ENCODE data around the gene ALDH1A1. TPM values are rescaled to one million over a fixed set of nuclear protein-coding genes. Genes with fewer than 3 reads are reported as not detected.

Gene ALDH1A1
- total RNA-seq, 5 donors from 2014 or later (not counting 1 experiment from before 2014, with no cell fraction given), result 0.47 to 1.3 (median 0.95) TPM

- Histone ChIP-seq H3K27ac (ENCODE audit: low read length) (no peak overlapping the region), H3K36me3 (ENCODE audit: control insufficient read depth in 2 of 2, extremely low read depth in 1 of 2, insufficient read depth in 1 of 2, low read length in 1 of 2) (no peaks in the 10 kb centered on the region), H3K27me3 (replicated peaks in 1 of 2; ENCODE audit: control insufficient read depth in 2 of 2, extremely low read depth in 1 of 2, insufficient read depth in 2 of 2, low read length in 1 of 2) (peaks cover 0 to 6% of the 10 kb centered on the region in 2 experiments), H3K9me3 (no peaks in the 10 kb centered on the region), H3K4me3 (ENCODE audit: control insufficient read depth in 1 of 2, extremely low read depth in 1 of 2, low read length in 1 of 2) (no peak overlapping the region), H3K4me1 (ENCODE audit: control insufficient read depth in 1 of 2, extremely low read depth in 1 of 2, insufficient read depth in 2 of 2, low read length in 2 of 2) (no peaks in the 10 kb centered on the region)
- H3K36me3 Mint-ChIP-seq, result no peaks in the 10 kb centered on the region
- H3K4me1 Mint-ChIP-seq, result no peaks in the 10 kb centered on the region
- ATAC-seq (replicated peaks in 1 of 4) (no peak), DNase-seq (no peak)
- ChIA-PET POLR2A (no interaction called here), CTCF (no interaction called here)
- H3K27ac Mint-ChIP-seq, result no peak overlapping the region
- H3K27me3 Mint-ChIP-seq, result peaks cover 5 to 11% of the 10 kb centered on the region in 2 donors
- peaks cover 8 to 12% (median 8%) of the 10 kb centered on the region in 3 donors for H3K9me3 Mint-ChIP-seq
- no peak overlapping the region for H3K4me3 Mint-ChIP-seq
- 67% methylated on average over 3 of the region's 4 CpGs for WGBS (ENCODE audit: insufficient coverage)
Measured at GRCh38 chr9:72960446-72960845, 7.6 kb upstream of the ALDH1A1 start.

GRCh38 chr9:72958485-72959281 is 5.8 kb upstream of the ALDH1A1 start:
- ATAC-seq (replicated peaks in 1 of 4) (no peak), DNase-seq (no peak)
- Mint-ChIP-seq H3K4me1 (peaks cover 0 to under 1% (median 0%) of the 10 kb centered on the region in 3 donors), H3K27me3 (peaks cover 11 to 12% of the 10 kb centered on the region in 2 donors), H3K9me3 (peaks cover 8 to 12% (median 8%) of the 10 kb centered on the region in 3 donors), H3K4me3 (no peak overlapping the region), H3K27ac (no peak overlapping the region), H3K36me3 (no peaks in the 10 kb centered on the region)
- Histone ChIP-seq H3K36me3 (ENCODE audit: control insufficient read depth in 2 of 2, extremely low read depth in 1 of 2, insufficient read depth in 1 of 2, low read length in 1 of 2) (no peaks in the 10 kb centered on the region), H3K4me3 (ENCODE audit: control insufficient read depth in 1 of 2, extremely low read depth in 1 of 2, low read length in 1 of 2) (no peak overlapping the region), H3K9me3 (no peaks in the 10 kb centered on the region), H3K4me1 (ENCODE audit: control insufficient read depth in 1 of 2, extremely low read depth in 1 of 2, insufficient read depth in 2 of 2, low read length in 2 of 2) (no peaks in the 10 kb centered on the region), H3K27me3 (replicated peaks in 1 of 2; ENCODE audit: control insufficient read depth in 2 of 2, extremely low read depth in 1 of 2, insufficient read depth in 2 of 2, low read length in 1 of 2) (peaks cover 0 to 6% of the 10 kb centered on the region in 2 experiments), H3K27ac (ENCODE audit: low read length) (no peak overlapping the region)
- WGBS (ENCODE audit: insufficient coverage), result 100% methylated on average over 1 of the region's 5 CpGs
- ChIA-PET CTCF (no interaction called here), POLR2A (no interaction called here)

DNA sequence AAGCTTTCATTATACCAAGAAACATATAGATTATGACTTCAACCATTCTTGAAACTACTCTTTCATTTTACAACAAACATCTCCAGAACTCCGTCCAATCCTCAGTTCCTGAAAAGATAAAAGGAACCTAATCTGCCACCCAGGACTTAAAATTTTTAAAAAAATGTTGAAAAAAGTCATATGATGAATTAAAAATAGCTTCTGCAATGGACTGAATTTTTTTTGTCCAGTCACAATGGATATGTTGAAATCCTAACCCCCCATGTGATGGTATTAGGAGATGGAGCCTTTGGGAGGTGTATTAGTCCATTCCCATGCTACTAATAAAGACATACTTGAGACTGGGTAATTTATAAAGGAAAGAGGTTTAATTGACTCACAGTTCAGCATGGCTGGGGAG is 2.7 kb upstream of the ALDH1A1 start:
- DNase-seq, result no peak
- H3K27ac ChIP-seq (ENCODE audit: low read length), result no peak overlapping the region
- H3K36me3 ChIP-seq (ENCODE audit: control insufficient read depth in 2 of 2, extremely low read depth in 1 of 2, insufficient read depth in 1 of 2, low read length in 1 of 2), result no peaks in the 10 kb centered on the region
- H3K4me1 ChIP-seq (ENCODE audit: control insufficient read depth in 1 of 2, extremely low read depth in 1 of 2, insufficient read depth in 2 of 2, low read length in 2 of 2), result no peaks in the 10 kb centered on the region
- ChIA-PET CTCF (no interaction called here), POLR2A (no interaction called here)
- no peak for ATAC-seq (replicated peaks in 1 of 4)
- no peak overlapping the region for H3K4me3 ChIP-seq (ENCODE audit: control insufficient read depth in 1 of 2, extremely low read depth in 1 of 2, low read length in 1 of 2)
- no peaks in the 10 kb centered on the region for H3K9me3 ChIP-seq
- peaks cover 0 to 6% of the 10 kb centered on the region in 2 experiments for H3K27me3 ChIP-seq (replicated peaks in 1 of 2; ENCODE audit: control insufficient read depth in 2 of 2, extremely low read depth in 1 of 2, insufficient read depth in 2 of 2, low read length in 1 of 2)
- H3K27me3 Mint-ChIP-seq, result peaks cover 9 to 13% of the 10 kb centered on the region in 2 donors
- no peak overlapping the region for H3K27ac Mint-ChIP-seq
- WGBS (ENCODE audit: insufficient coverage), result no CpG with 5 or more reads among the region's 1 CpG
- H3K9me3 Mint-ChIP-seq, result peaks cover 4 to 12% (median 8%) of the 10 kb centered on the region in 3 donors
- H3K36me3 Mint-ChIP-seq, result no peaks in the 10 kb centered on the region
- H3K4me1 Mint-ChIP-seq, result peaks cover 8 to 13% (median 11%) of the 10 kb centered on the region in 3 donors
- H3K4me3 Mint-ChIP-seq, result no peak overlapping the region

DNA sequence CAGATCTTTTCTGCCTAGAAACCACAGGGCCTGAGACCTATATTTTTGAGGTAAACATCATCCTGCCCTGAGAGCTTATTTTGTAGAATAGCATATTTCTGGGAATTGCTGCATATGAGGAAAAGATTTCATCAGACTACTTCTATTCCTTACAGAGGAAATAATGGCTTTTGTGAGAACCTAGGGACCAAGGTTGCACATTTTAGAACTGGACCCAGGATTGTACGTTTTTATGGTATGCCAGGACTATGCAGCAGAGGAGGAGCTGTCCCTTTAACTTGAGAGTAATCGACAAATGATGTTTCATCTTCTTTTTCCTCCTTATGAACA is 2.2 kb upstream of the ALDH1A1 start:
- H3K4me3 Mint-ChIP-seq, result no peak overlapping the region
- H3K27me3 Mint-ChIP-seq, result peaks cover 10 to 13% of the 10 kb centered on the region in 2 donors

DNA sequence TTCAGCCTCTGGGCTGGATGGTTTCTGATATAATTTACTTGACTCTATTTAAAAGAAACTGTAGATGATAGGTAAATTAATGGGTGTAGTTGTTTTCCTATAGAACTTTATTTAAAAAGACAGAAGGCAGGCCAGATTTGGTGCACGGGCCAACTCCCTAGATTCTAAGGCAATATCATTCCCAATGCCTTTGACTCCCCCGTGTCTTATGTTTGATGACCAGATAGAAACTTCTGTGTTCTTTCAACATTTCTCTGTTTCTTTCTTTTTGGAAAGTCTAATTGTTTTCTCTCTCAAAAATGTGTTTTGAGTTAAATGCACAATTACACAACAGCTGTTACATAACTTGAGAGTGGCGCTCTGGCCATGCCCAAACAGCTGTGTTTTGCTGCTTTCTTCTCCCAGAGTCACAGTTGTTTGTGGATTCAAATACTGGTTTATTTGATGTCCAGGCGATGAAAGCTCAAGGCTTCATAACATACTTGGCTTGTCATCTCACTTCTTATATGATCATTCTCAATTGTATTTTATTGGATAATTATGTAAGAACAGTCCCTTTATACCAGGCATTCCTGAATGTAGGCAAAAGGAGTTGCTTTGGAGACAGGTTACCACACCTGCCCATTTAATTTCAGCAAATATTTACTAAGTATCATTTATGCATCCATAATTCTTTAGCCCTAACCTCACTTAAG is 1.7 kb upstream of the ALDH1A1 start:
- H3K27me3 Mint-ChIP-seq, result peaks cover 14 to 15% of the 10 kb centered on the region in 2 donors
- no peak for ATAC-seq (replicated peaks in 1 of 4)
- peaks cover 2 to 10% (median 6%) of the 10 kb centered on the region in 3 donors for H3K9me3 Mint-ChIP-seq
- POLR2A ChIA-PET, result interaction anchor here in 1 of 2 donors (0.6 kb wide), 1 partner anchor 9 kb away, joined by 3 read pairs; no protein-coding TSS in a partner anchor
- H3K4me1 ChIP-seq (ENCODE audit: control insufficient read depth in 1 of 2, extremely low read depth in 1 of 2, insufficient read depth in 2 of 2, low read length in 2 of 2), result no peaks in the 10 kb centered on the region
- H3K4me3 Mint-ChIP-seq, result no peak overlapping the region
- peaks cover 0 to 6% of the 10 kb centered on the region in 2 experiments for H3K27me3 ChIP-seq (replicated peaks in 1 of 2; ENCODE audit: control insufficient read depth in 2 of 2, extremely low read depth in 1 of 2, insufficient read depth in 2 of 2, low read length in 1 of 2)
- no CpG with 5 or more reads among the region's 4 CpGs for WGBS (ENCODE audit: insufficient coverage)
- H3K36me3 Mint-ChIP-seq, result no peaks in the 10 kb centered on the region
- CTCF ChIA-PET, result interaction anchor here in 1 of 2 donors (1.2 kb wide), 1 partner anchor 53 kb away, joined by 3 read pairs; no protein-coding TSS in a partner anchor
- no peak for DNase-seq
- no peak overlapping the region for H3K27ac ChIP-seq (ENCODE audit: low read length)
- H3K9me3 ChIP-seq, result no peaks in the 10 kb centered on the region
- no peaks in the 10 kb centered on the region for H3K36me3 ChIP-seq (ENCODE audit: control insufficient read depth in 2 of 2, extremely low read depth in 1 of 2, insufficient read depth in 1 of 2, low read length in 1 of 2)
- H3K27ac Mint-ChIP-seq, result no peak overlapping the region
- H3K4me3 ChIP-seq (ENCODE audit: control insufficient read depth in 1 of 2, extremely low read depth in 1 of 2, low read length in 1 of 2), result no peak overlapping the region
- peaks cover 8 to 13% (median 11%) of the 10 kb centered on the region in 3 donors for H3K4me1 Mint-ChIP-seq

More for the DNA sequence above, 2.2 kb upstream of the ALDH1A1 start:
- Histone ChIP-seq H3K36me3 (ENCODE audit: control insufficient read depth in 2 of 2, extremely low read depth in 1 of 2, insufficient read depth in 1 of 2, low read length in 1 of 2) (no peaks in the 10 kb centered on the region), H3K4me1 (ENCODE audit: control insufficient read depth in 1 of 2, extremely low read depth in 1 of 2, insufficient read depth in 2 of 2, low read length in 2 of 2) (no peaks in the 10 kb centered on the region), H3K27ac (ENCODE audit: low read length) (no peak overlapping the region), H3K9me3 (no peaks in the 10 kb centered on the region), H3K4me3 (ENCODE audit: control insufficient read depth in 1 of 2, extremely low read depth in 1 of 2, low read length in 1 of 2) (no peak overlapping the region), H3K27me3 (replicated peaks in 1 of 2; ENCODE audit: control insufficient read depth in 2 of 2, extremely low read depth in 1 of 2, insufficient read depth in 2 of 2, low read length in 1 of 2) (peaks cover 0 to 6% of the 10 kb centered on the region in 2 experiments)
- peaks cover 4 to 12% (median 8%) of the 10 kb centered on the region in 3 donors for H3K9me3 Mint-ChIP-seq
- peaks cover 8 to 13% (median 11%) of the 10 kb centered on the region in 3 donors for H3K4me1 Mint-ChIP-seq
- DNase-seq (no peak), ATAC-seq (replicated peaks in 1 of 4) (no peak)
- no peak overlapping the region for H3K27ac Mint-ChIP-seq
- WGBS (ENCODE audit: insufficient coverage), result no CpG with 5 or more reads among the region's 2 CpGs
- CTCF ChIA-PET, result no interaction called here
- H3K36me3 Mint-ChIP-seq, result no peaks in the 10 kb centered on the region
- POLR2A ChIA-PET, result interaction anchor here in 1 of 2 donors (0.6 kb wide), 1 partner anchor 8 kb away, joined by 3 read pairs; no protein-coding TSS in a partner anchor

GRCh38 chr9:72952381-72952690 is 517 bp downstream of the ALDH1A1 start:
- Mint-ChIP-seq H3K27me3 (peaks cover 13 to 19% of the 10 kb centered on the region in 2 donors), H3K4me1 (peaks cover 8 to 13% (median 11%) of the 10 kb centered on the region in 3 donors), H3K9me3 (no peaks in the 10 kb centered on the region), H3K4me3 (no peak overlapping the region), H3K27ac (no peak overlapping the region), H3K36me3 (no peaks in the 10 kb centered on the region)
- no peaks in the 10 kb centered on the region for H3K36me3 ChIP-seq (ENCODE audit: control insufficient read depth in 2 of 2, extremely low read depth in 1 of 2, insufficient read depth in 1 of 2, low read length in 1 of 2)
- ChIA-PET POLR2A (no interaction called here), CTCF (no interaction called here)
- H3K27ac ChIP-seq (ENCODE audit: low read length), result no peak overlapping the region
- no CpG with 5 or more reads among the region's 3 CpGs for WGBS (ENCODE audit: insufficient coverage)
- no peak overlapping the region for H3K4me3 ChIP-seq (ENCODE audit: control insufficient read depth in 1 of 2, extremely low read depth in 1 of 2, low read length in 1 of 2)
- DNase-seq, result no peak
- no peak for ATAC-seq (replicated peaks in 1 of 4)
- no peaks in the 10 kb centered on the region for H3K27me3 ChIP-seq (replicated peaks in 1 of 2; ENCODE audit: control insufficient read depth in 2 of 2, extremely low read depth in 1 of 2, insufficient read depth in 2 of 2, low read length in 1 of 2)
- H3K4me1 ChIP-seq (ENCODE audit: control insufficient read depth in 1 of 2, extremely low read depth in 1 of 2, insufficient read depth in 2 of 2, low read length in 2 of 2), result no peaks in the 10 kb centered on the region
- no peaks in the 10 kb centered on the region for H3K9me3 ChIP-seq

Data from T-cell (primary cell).